ENCODE results near the gene TRIM13. TPM values are rescaled to one million over a fixed set of nuclear protein-coding genes. Genes with fewer than 3 reads are reported as not detected.
A peak's percentile ranks its signal among the peaks of the same experiment; 100 is the strongest.

TRIM13 gene
- total and polyA plus RNA-seq, 2 donors (not counting 1 experiment from before 2014, with no cell fraction given), result 28.9 to 45.9 TPM

DNA sequence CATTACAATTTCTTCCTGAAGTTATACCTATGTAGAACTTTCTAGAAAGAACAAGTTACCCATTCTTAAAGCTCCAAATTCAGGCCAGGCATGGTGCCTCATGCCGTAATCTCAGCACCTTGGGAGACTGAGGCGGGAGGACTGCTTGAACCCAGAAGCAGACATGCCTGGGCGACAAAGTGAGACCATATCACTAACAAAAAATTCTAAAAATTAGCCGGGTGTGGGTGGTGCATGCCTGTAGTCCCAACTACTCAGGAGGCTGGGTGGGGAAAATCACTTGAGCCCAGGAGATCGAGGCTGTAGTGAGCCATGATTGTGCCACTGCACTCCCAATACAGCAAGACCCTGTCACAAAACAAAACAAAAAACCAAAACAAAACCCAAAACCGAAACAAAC lies 41.4 kb downstream of the TRIM13 start:
- Histone ChIP-seq H2AFZ (ENCODE audit: insufficient read depth, low read depth, low read length, poor library complexity, severe bottlenecking) (no peak overlapping the region), H3K79me2 (ENCODE audit: control insufficient read depth, insufficient read depth, low read length) (no peaks in the 10 kb centered on the region), H3K36me3 (replicated peaks in 1 of 2; ENCODE audit: control extremely low read depth in 1 of 2, control insufficient read depth in 1 of 2, extremely low read depth in 1 of 2, insufficient read depth in 2 of 2, low read length in 1 of 2) (peaks cover 1 to 22% of the 10 kb centered on the region in 2 experiments), H4K20me1 (ENCODE audit: control insufficient read depth, insufficient read depth, low read length, poor library complexity, severe bottlenecking) (no peaks in the 10 kb centered on the region), H3K4me3 (ENCODE audit: control extremely low read depth in 1 of 5, extremely low read depth in 1 of 5, insufficient read depth in 1 of 5, low read depth in 2 of 5, low read length in 4 of 5) (no peak overlapping the region), H3K9me3 (ENCODE audit: control extremely low read depth in 1 of 3, control insufficient read depth in 2 of 3, insufficient read depth in 1 of 3, low read length in 2 of 3) (no peaks in the 10 kb centered on the region), H3K4me1 (ENCODE audit: control insufficient read depth in 2 of 2, insufficient read depth in 2 of 2, low read length in 2 of 2) (peaks cover 0 to 4% of the 10 kb centered on the region in 2 donors), H3K27me3 (replicated peaks in 1 of 4; ENCODE audit: control extremely low read depth in 1 of 4, control insufficient read depth in 3 of 4, insufficient read depth in 4 of 4, low read length in 3 of 4) (no peaks in the 10 kb centered on the region), H3K4me2 (replicated peaks; ENCODE audit: low read depth, low read length, poor library complexity, severe bottlenecking) (no peak overlapping the region), H3K27ac (ENCODE audit: low read length in 2 of 2) (no peak overlapping the region), H3K9ac (ENCODE audit: low read length) (no peak overlapping the region)
- Mint-ChIP-seq H3K4me3 (no peak overlapping the region), H3K4me1 (peaks cover 9% of the 10 kb centered on the region), H3K27me3 (no peaks in the 10 kb centered on the region), H3K27ac (no peak overlapping the region), H3K9me3 (ENCODE audit: insufficient read depth) (no peaks in the 10 kb centered on the region)
- WGBS (ENCODE audit: insufficient coverage), result 100% methylated on average over 2 of the region's 6 CpGs
- CTCF ChIA-PET, result interaction anchor here (0.7 to 0.9 kb wide), 2 partner anchors 41 to 756 kb away, joined by 3 read pairs; no protein-coding TSS in a partner anchor
- ATAC-seq (ENCODE audit: low read depth) (no peak), DNase-seq (no peak)
- POLR2A ChIA-PET, result interaction anchor here (0.5 kb wide), 1 partner anchor 538 kb away, joined by 3 read pairs; no protein-coding TSS in a partner anchor
- no peak for TF ChIP-seq CTCF (IDR thresholded peaks at IDR 0.05)
- TF ChIP-seq EZH2 (IDR thresholded peaks at IDR 0.05; ENCODE audit: borderline replicate concordance, insufficient read depth, low read depth, low read length, poor library complexity, severe bottlenecking), result no peak
- intact Hi-C loops (cut with micrococcal nuclease), result no loop called here

DNA sequence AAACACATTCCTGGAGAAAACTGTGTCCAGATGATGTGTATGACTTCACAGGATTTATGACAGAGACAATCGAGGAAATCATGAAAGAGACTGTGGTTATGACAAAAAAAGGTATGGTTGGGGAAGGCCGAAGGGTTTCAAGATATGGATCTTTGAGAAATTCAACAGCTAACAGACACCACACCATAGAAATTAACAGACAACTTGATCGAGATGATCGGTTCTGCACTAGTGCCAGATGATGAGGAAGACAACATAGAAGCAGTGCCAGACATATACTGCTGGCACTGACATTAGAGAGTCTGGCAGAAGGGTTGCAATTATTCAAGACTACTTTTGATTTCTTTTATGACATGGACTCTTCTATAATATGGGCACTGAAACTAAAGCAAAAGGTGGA lies 55.6 kb downstream of the TRIM13 start:
- Mint-ChIP-seq H3K4me1 (peaks cover 29% of the 10 kb centered on the region), H3K4me3 (no peak overlapping the region), H3K9me3 (ENCODE audit: insufficient read depth) (no peaks in the 10 kb centered on the region), H3K27ac (peak overlapping the region; percentile 50), H3K27me3 (no peaks in the 10 kb centered on the region)
- no peak overlapping the region for H3K4me2 ChIP-seq (replicated peaks; ENCODE audit: low read depth, low read length, poor library complexity, severe bottlenecking)
- H3K36me3 ChIP-seq (replicated peaks in 1 of 2; ENCODE audit: control extremely low read depth in 1 of 2, control insufficient read depth in 1 of 2, extremely low read depth in 1 of 2, insufficient read depth in 2 of 2, low read length in 1 of 2), result peaks cover 1 to 19% of the 10 kb centered on the region in 2 experiments
- H3K9ac ChIP-seq (ENCODE audit: low read length), result no peak overlapping the region
- no peaks in the 10 kb centered on the region for H3K27me3 ChIP-seq (replicated peaks in 1 of 4; ENCODE audit: control extremely low read depth in 1 of 4, control insufficient read depth in 3 of 4, insufficient read depth in 4 of 4, low read length in 3 of 4)
- H3K79me2 ChIP-seq (ENCODE audit: control insufficient read depth, insufficient read depth, low read length), result peaks cover 15% of the 10 kb centered on the region
- H3K4me1 ChIP-seq (ENCODE audit: control insufficient read depth in 2 of 2, insufficient read depth in 2 of 2, low read length in 2 of 2), result peaks cover 5 to 7% of the 10 kb centered on the region in 2 donors
- no peak overlapping the region for H3K4me3 ChIP-seq (ENCODE audit: control extremely low read depth in 1 of 5, extremely low read depth in 1 of 5, insufficient read depth in 1 of 5, low read depth in 2 of 5, low read length in 4 of 5)
- no peak for DNase-seq
- no peak overlapping the region for H3K27ac ChIP-seq (ENCODE audit: low read length in 2 of 2)
- H2AFZ ChIP-seq (ENCODE audit: insufficient read depth, low read depth, low read length, poor library complexity, severe bottlenecking), result no peak overlapping the region
- intact Hi-C loops (cut with micrococcal nuclease), result no loop called here
- ChIA-PET CTCF (interaction anchor here (0.7 to 0.9 kb wide), 2 partner anchors 29 to 38 kb away, joined by 3 read pairs; no protein-coding TSS in a partner anchor), POLR2A (no interaction called here)
- no CpG with 5 or more reads among the region's 4 CpGs for WGBS (ENCODE audit: insufficient coverage)
- TF ChIP-seq EZH2 (IDR thresholded peaks at IDR 0.05; ENCODE audit: borderline replicate concordance, insufficient read depth, low read depth, low read length, poor library complexity, severe bottlenecking) (no peak), CTCF (IDR thresholded peaks at IDR 0.05) (no peak)
- ATAC-seq (ENCODE audit: low read depth), result no peak
- H4K20me1 ChIP-seq (ENCODE audit: control insufficient read depth, insufficient read depth, low read length, poor library complexity, severe bottlenecking), result no peaks in the 10 kb centered on the region
- H3K9me3 ChIP-seq (ENCODE audit: control extremely low read depth in 1 of 3, control insufficient read depth in 2 of 3, insufficient read depth in 1 of 3, low read length in 2 of 3), result no peaks in the 10 kb centered on the region
